Mesendoderm (in vitro differentiated cells): ENCODE results near the gene NSUN6.
"Not testable (repeated sequence)": the region's sequence is repeated elsewhere in the genome, so short reads cannot be mapped to it uniquely, and the experiment has no call there.

Experiments
- DNase-seq: peaks from one replicate; pipeline ENCODE4 v3.0.0; 2013
- H2AK5ac ChIP-seq: 2 replicates; pipeline ENCODE4 v1.6.1; 2013; ENCODE audit warnings: low read length, inconsistent platforms
- H2BK120ac ChIP-seq: 2 replicates; pipeline ENCODE4 v1.6.1; 2013; ENCODE audit warnings: low read depth, mild to moderate bottlenecking, low read length, moderate library complexity, mixed read lengths
- H2BK15ac ChIP-seq: replicated peaks from 2 replicates; pipeline ENCODE4 v1.6.1; 2013; ENCODE audit warnings: low read depth, mild to moderate bottlenecking, moderate library complexity
- H2BK5ac ChIP-seq: 2 replicates; pipeline ENCODE4 v1.6.1; 2013; ENCODE audit warnings: low read length, inconsistent platforms
- H3K18ac ChIP-seq: 2 replicates; pipeline ENCODE4 v1.6.1; 2013; ENCODE audit warnings: mild to moderate bottlenecking, low read length, mixed read lengths
- H3K23ac ChIP-seq: one replicate; pipeline ENCODE4 v1.6.1; 2013; ENCODE audit warnings: low read length
- H3K27ac ChIP-seq: 2 replicates; pipeline ENCODE4 v1.5.1; 2013; ENCODE audit warnings: low read depth, mild to moderate bottlenecking, inconsistent platforms, low read length, moderate library complexity
- H3K27me3 ChIP-seq: 2 replicates; pipeline ENCODE4 v1.6.1; 2013; ENCODE audit warnings: low read length, control low read depth, mild to moderate bottlenecking, inconsistent platforms; ENCODE audit not compliant: insufficient read depth, poor library complexity
- H3K36me3 ChIP-seq: 2 replicates; pipeline ENCODE4 v1.6.1; 2013; ENCODE audit warnings: low read length, inconsistent platforms; ENCODE audit not compliant: control insufficient read depth, insufficient read depth
- H3K4ac ChIP-seq: one replicate; pipeline ENCODE4 v1.6.1; 2013; ENCODE audit warnings: low read depth, mild to moderate bottlenecking, low read length, moderate library complexity
- H3K4me1 ChIP-seq: 2 replicates; pipeline ENCODE4 v1.6.1; 2013; ENCODE audit warnings: low read depth, low read length, inconsistent platforms; ENCODE audit not compliant: control insufficient read depth
- H3K4me2 ChIP-seq: 2 replicates; pipeline ENCODE4 v1.6.1; 2013; ENCODE audit warnings: low read length
- H3K4me3 ChIP-seq: 2 replicates; pipeline ENCODE4 v1.5.1; 2013; ENCODE audit warnings: mild to moderate bottlenecking, low read length
- H3K56ac ChIP-seq: one replicate; pipeline ENCODE4 v1.6.1; 2013; ENCODE audit warnings: low read length
- H3K79me1 ChIP-seq: 2 replicates; pipeline ENCODE4 v1.6.1; 2013; ENCODE audit warnings: low read length, inconsistent platforms
- H3K79me2 ChIP-seq: 2 replicates; pipeline ENCODE4 v1.6.1; 2013; ENCODE audit warnings: mild to moderate bottlenecking, low read length; ENCODE audit not compliant: control insufficient read depth, insufficient read depth
- H3K9ac ChIP-seq: 2 replicates; pipeline ENCODE4 v1.6.1; 2013; ENCODE audit warnings: low read length, inconsistent platforms
- H4K5ac ChIP-seq: one replicate; pipeline ENCODE4 v1.6.1; 2013; ENCODE audit warnings: low read length
- H4K8ac ChIP-seq: one replicate; pipeline ENCODE4 v1.6.1; 2013; ENCODE audit warnings: low read depth, mild to moderate bottlenecking, control low read depth, low read length, moderate library complexity
- WGBS: extraction: QIAGEN DNeasy Blood & Tissue Kit; methylation state at CpG from one replicate; pipeline ENCODE4 v1.1.7; 2013; ENCODE audit warnings: low lambda C conversion rate, missing lambda C conversion rate; ENCODE audit not compliant: insufficient coverage; ENCODE audit errors: extremely low coverage; 5-methylcytosine and 5-hydroxymethylcytosine counted together

NSUN6 gene

DNA sequence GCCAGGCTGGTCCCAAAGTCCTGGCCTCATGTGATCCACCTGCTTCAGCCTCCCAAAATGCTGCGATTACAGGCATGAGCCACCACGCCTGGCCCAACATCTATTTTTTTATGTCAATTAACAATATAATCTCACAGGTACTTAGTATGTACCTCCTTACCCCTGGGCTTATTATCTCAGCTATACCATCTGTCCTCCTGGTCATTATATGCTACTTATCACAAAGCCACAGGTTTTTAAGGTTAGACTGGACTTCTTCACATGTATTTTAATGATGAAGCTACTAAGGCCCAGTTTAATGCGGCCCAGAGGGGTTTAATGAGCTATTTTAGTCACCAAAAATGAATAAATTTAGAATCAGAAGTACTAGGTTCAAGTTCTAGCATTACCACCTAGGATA, 3.4 kb downstream of the NSUN6 start:
- Histone ChIP-seq H3K27ac (no peak overlapping the region), H3K4ac (no peak overlapping the region), H3K4me1 (no peaks in the 10 kb centered on the region), H3K79me2 (peaks cover 9% of the 10 kb centered on the region), H3K36me3 (no peaks in the 10 kb centered on the region), H2BK120ac (no peak overlapping the region), H3K27me3 (no peaks in the 10 kb centered on the region), H3K79me1 (no peaks in the 10 kb centered on the region), H3K18ac (no peak overlapping the region), H3K4me3 (no peak overlapping the region), H3K23ac (no peak overlapping the region), H2BK5ac (no peak overlapping the region), H3K9ac (no peak overlapping the region), H3K4me2 (no peak overlapping the region), H2BK15ac (no peak overlapping the region), H4K8ac (no peak overlapping the region), H3K56ac (no peak overlapping the region), H4K5ac (no peak overlapping the region), H2AK5ac (no peak overlapping the region)
- no CpG with 5 or more reads among the region's 3 CpGs for WGBS
- DNase-seq = no peak

DNA sequence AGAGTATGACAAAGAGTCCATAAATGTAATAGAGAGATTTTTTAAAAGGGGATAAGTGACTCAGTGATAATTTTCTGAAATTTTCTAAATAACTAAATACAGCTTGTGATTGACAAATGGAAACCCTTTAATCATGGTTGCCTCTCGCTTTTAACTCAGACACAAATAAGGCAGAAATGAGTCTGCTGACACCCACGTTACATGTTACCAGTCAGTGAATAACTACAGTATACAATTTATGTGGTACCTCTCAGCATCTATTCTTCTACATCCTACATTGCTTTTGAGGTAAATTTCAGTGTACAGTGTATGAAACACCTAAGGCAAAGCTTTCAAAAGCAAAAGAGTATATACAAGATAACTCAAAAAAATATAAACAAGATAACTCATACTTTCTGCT, 4.2 kb downstream of the NSUN6 start:
- DNase-seq = no peak
- H3K56ac ChIP-seq = no peak overlapping the region
- no peak overlapping the region for H4K8ac ChIP-seq
- H3K79me2 ChIP-seq = peaks cover 9% of the 10 kb centered on the region
- H3K79me1 ChIP-seq = no peaks in the 10 kb centered on the region
- no peak overlapping the region for H2BK15ac ChIP-seq
- H3K36me3 ChIP-seq = no peaks in the 10 kb centered on the region
- H3K4ac ChIP-seq = no peak overlapping the region
- no peak overlapping the region for H3K23ac ChIP-seq
- no CpG with 5 or more reads among the region's 2 CpGs for WGBS
- no peak overlapping the region for H4K5ac ChIP-seq
- no peak overlapping the region for H3K4me3 ChIP-seq
- no peaks in the 10 kb centered on the region for H3K4me1 ChIP-seq
- H3K27me3 ChIP-seq = no peaks in the 10 kb centered on the region
- H2BK120ac ChIP-seq = no peak overlapping the region
- H3K18ac ChIP-seq = no peak overlapping the region
- H3K27ac ChIP-seq = no peak overlapping the region
- H2AK5ac ChIP-seq = no peak overlapping the region
- H3K4me2 ChIP-seq = no peak overlapping the region
- no peak overlapping the region for H3K9ac ChIP-seq
- H2BK5ac ChIP-seq = no peak overlapping the region

DNA sequence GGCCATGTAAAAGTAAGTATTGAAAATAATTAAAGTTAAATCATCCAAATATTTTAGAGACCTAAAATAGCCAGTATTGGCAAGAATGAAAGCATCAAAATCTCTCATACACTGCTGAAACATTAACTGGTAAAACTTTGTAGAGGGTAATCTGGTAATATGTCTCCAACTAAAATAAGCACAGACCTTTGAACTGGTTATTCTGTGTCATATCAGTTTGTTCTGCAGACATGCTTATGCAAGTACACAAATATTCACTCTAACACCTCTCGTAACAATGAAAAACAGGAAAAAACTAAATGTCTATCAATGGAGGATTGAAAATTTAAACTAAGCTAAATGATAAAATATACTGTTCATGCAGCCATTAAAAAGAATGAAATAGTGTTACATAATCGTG, 11.7 kb downstream of the NSUN6 start:
- WGBS = no CpG with 5 or more reads among the region's 2 CpGs
- not testable (repeated sequence) for H3K79me2 ChIP-seq, H3K27ac ChIP-seq

DNA sequence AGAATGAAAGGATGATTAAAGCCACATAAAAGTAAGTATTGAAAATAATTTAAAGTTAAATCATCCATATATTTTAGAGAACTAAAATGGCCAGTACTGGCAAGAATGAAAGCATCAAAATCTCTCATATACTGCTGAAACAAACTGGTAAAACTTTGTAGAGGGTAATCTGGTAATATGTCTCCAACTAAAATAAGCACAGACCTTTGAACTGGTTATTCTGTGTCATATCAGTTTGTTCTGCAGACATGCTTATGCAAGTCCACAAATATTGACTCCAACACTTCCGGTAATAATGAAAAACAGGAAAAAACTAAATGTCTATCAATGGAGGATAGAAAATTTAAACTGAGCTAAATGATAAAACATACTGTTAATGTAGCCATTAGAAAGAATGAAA, 14.0 kb downstream of the NSUN6 start:
- not testable (repeated sequence) for H2BK120ac ChIP-seq, H3K27ac ChIP-seq, H4K5ac ChIP-seq, H3K79me2 ChIP-seq, H2AK5ac ChIP-seq, H3K4ac ChIP-seq, DNase-seq, H3K4me2 ChIP-seq, H3K27me3 ChIP-seq, H3K23ac ChIP-seq, H3K79me1 ChIP-seq, H3K36me3 ChIP-seq, H3K18ac ChIP-seq, H4K8ac ChIP-seq, H3K56ac ChIP-seq, H3K4me1 ChIP-seq, H3K9ac ChIP-seq, H3K4me3 ChIP-seq, H2BK5ac ChIP-seq, H2BK15ac ChIP-seq
- WGBS = no CpG with 5 or more reads among the region's 1 CpG

More for the DNA sequence above, 11.7 kb downstream of the NSUN6 start:
- DNase-seq, H3K4ac ChIP-seq, H2BK5ac ChIP-seq, H4K8ac ChIP-seq, H3K18ac ChIP-seq, H2AK5ac ChIP-seq, H3K79me1 ChIP-seq, H3K56ac ChIP-seq, H3K4me1 ChIP-seq, H2BK120ac ChIP-seq, H3K23ac ChIP-seq, H4K5ac ChIP-seq, H2BK15ac ChIP-seq, H3K36me3 ChIP-seq, H3K9ac ChIP-seq, H3K27me3 ChIP-seq, H3K4me3 ChIP-seq, H3K4me2 ChIP-seq: not testable (repeated sequence)

DNA sequence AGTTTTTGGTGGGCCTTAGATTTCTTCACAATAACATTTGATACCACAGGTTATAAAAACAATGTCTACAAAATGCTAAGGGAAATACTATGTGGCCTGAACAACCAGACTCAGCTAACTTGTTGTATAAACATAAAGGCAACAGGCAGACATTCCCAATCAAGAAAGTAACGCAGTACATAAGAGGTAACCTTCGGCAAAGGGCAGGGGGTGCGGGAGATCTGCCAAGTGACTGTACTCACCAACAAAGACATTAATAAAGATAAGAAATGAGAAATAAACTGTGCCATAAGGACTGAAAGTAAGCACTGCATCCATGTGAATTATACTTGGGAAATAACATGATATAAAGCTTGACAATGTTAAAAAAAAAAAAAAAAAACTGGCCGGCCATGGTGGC, 15.4 kb downstream of the NSUN6 start:
- Histone ChIP-seq H2BK5ac (no peak overlapping the region), H4K8ac (no peak overlapping the region), H3K18ac (no peak overlapping the region), H3K4me2 (no peak overlapping the region), H2AK5ac (no peak overlapping the region), H3K4me1 (no peaks in the 10 kb centered on the region), H3K4me3 (no peak overlapping the region), H3K27me3 (no peaks in the 10 kb centered on the region), H3K36me3 (no peaks in the 10 kb centered on the region), H3K79me1 (no peaks in the 10 kb centered on the region), H3K23ac (no peak overlapping the region), H3K4ac (no peak overlapping the region), H2BK120ac (no peak overlapping the region), H3K56ac (no peak overlapping the region), H3K9ac (no peak overlapping the region), H2BK15ac (no peak overlapping the region), H3K27ac (no peak overlapping the region), H4K5ac (no peak overlapping the region), H3K79me2 (no peaks in the 10 kb centered on the region)
- DNase-seq = no peak
- WGBS = no CpG with 5 or more reads among the region's 4 CpGs

DNA sequence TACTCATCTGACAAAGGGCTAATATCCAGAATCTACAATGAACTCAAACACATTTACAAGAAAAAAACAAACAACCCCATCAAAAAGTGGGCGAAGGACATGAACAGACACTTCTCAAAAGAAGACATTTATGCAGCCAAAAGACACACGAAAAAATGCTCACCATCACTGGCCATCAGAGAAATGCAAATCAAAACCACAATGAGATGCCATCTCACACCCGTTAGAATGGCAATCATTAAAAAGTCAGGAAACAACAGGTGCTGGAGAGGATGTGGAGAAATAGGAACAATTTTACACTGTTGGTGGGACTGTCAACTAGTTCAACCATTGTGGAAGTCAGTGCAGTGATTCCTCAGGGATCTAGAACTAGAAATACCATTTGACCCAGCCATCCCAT, 18.9 kb downstream of the NSUN6 start:
- not testable (repeated sequence) for H3K4me3 ChIP-seq, H3K27me3 ChIP-seq, H3K9ac ChIP-seq, H3K27ac ChIP-seq, H2BK15ac ChIP-seq, H3K56ac ChIP-seq, H3K79me2 ChIP-seq, H3K36me3 ChIP-seq, DNase-seq, H2AK5ac ChIP-seq, H3K4ac ChIP-seq, H2BK5ac ChIP-seq, H3K79me1 ChIP-seq, H3K4me2 ChIP-seq, H3K23ac ChIP-seq, H2BK120ac ChIP-seq, H3K18ac ChIP-seq, H4K8ac ChIP-seq, H3K4me1 ChIP-seq, H4K5ac ChIP-seq
- WGBS = no CpG with 5 or more reads among the region's 3 CpGs
